Loucy (cell line): ENCODE results near the gene KIF12.

Experiments used
- H2AFZ ChIP-seq: fragments of 200-600 bp; sonication (generic); 2 replicates; pipeline ENCODE4 v1.6.0; 2016; ENCODE audit warnings: antibody characterized with exemption, mild to moderate bottlenecking, low read length, moderate library complexity
- H3F3A ChIP-seq: fragments of 200-600 bp; 2 replicates; pipeline ENCODE4 v1.6.0; 2016; ENCODE audit warnings: antibody characterized with exemption, low read depth, mild to moderate bottlenecking
- H3K27me3 ChIP-seq: fragments of 200-600 bp; sonication (generic); 2 replicates; pipeline ENCODE4 v1.6.1; 2014; ENCODE audit warnings: low read length, mild to moderate bottlenecking; ENCODE audit not compliant: insufficient read depth, poor library complexity, severe bottlenecking
- H3K36me3 ChIP-seq: fragments of 200-600 bp; sonication (generic); 2 replicates; pipeline ENCODE4 v1.6.1; 2016; ENCODE audit warnings: low read length; ENCODE audit not compliant: insufficient read depth
- H3K4me1 ChIP-seq: fragments of 200-600 bp; sonication (generic); 2 replicates; pipeline ENCODE4 v1.5.1; 2014; ENCODE audit warnings: low read length, mild to moderate bottlenecking; ENCODE audit not compliant: insufficient read depth, poor library complexity, severe bottlenecking
- H3K4me2 ChIP-seq: fragments of 200-600 bp; sonication (generic); 2 replicates; pipeline ENCODE4 v1.6.0; 2014; ENCODE audit warnings: antibody characterized with exemption, low read length, low read depth, mild to moderate bottlenecking; ENCODE audit not compliant: poor library complexity, severe bottlenecking
- H3K4me3 ChIP-seq: fragments of 200-600 bp; sonication (generic); 2 replicates; pipeline ENCODE4 v1.5.1; 2014; ENCODE audit warnings: low read length, mild to moderate bottlenecking, mixed read lengths; ENCODE audit not compliant: poor library complexity, severe bottlenecking
- H3K79me2 ChIP-seq: fragments of 200-600 bp; sonication (generic); 2 replicates; pipeline ENCODE4 v1.6.1; 2014; ENCODE audit warnings: low read length; ENCODE audit not compliant: insufficient read depth
- H3K9ac ChIP-seq: fragments of 200-600 bp; sonication (generic); 2 replicates; pipeline ENCODE4 v1.6.0; 2014; ENCODE audit warnings: mild to moderate bottlenecking, low read depth, low read length, moderate library complexity; ENCODE audit not compliant: poor library complexity, severe bottlenecking
- H3K9me2 ChIP-seq: fragments of 200-600 bp; sonication (generic); replicated peaks from 2 replicates; pipeline ENCODE4 v1.6.1; 2016; ENCODE audit warnings: low read depth, low read length, mixed read lengths
- H3K9me3 ChIP-seq: fragments of 200-600 bp; sonication (generic); 2 replicates; pipeline ENCODE4 v1.6.1; 2014; ENCODE audit warnings: mild to moderate bottlenecking, antibody characterized with exemption, low read length, low read depth; ENCODE audit not compliant: insufficient read depth
- H4K20me1 ChIP-seq: fragments of 200-600 bp; sonication (generic); 2 replicates; pipeline ENCODE4 v1.6.0; 2014; ENCODE audit warnings: antibody characterized with exemption, low read length, mild to moderate bottlenecking; ENCODE audit not compliant: insufficient read depth, poor library complexity, severe bottlenecking
- CTCF ChIP-seq: fragments of 200-600 bp; sonication (generic); conservative IDR thresholded peaks from 2 replicates; pipeline ENCODE4 v1.5.1; 2014; ENCODE audit warnings: mild to moderate bottlenecking, antibody characterized with exemption, low read length
- EZH2phosphoT487 ChIP-seq: fragments of 200-600 bp; IDR thresholded peaks from 2 replicates; pipeline ENCODE4 v1.6.1; 2018; ENCODE audit warnings: antibody characterized with exemption, mild to moderate bottlenecking, moderate library complexity, borderline replicate concordance

Gene KIF12

GRCh38 chr9:114141553-114142402, 42.7 kb upstream of the KIF12 start:
- Histone ChIP-seq H3K9me2 (no peaks in the 10 kb centered on the region), H3K9ac (no peak overlapping the region), H3K4me1 (no peaks in the 10 kb centered on the region), H3K4me2 (no peak overlapping the region), H2AFZ (no peak overlapping the region), H3F3A (no peaks in the 10 kb centered on the region), H4K20me1 (no peaks in the 10 kb centered on the region), H3K79me2 (no peaks in the 10 kb centered on the region), H3K27me3 (peaks cover 3% of the 10 kb centered on the region), H3K36me3 (no peaks in the 10 kb centered on the region), H3K4me3 (no peak overlapping the region), H3K9me3 (no peaks in the 10 kb centered on the region)
- TF ChIP-seq EZH2phosphoT487, result no peak
- TF ChIP-seq CTCF, result no peak

- Histone ChIP-seq H3K4me1 (no peaks in the 10 kb centered on the region), H2AFZ (no peak overlapping the region), H3K9me3 (no peaks in the 10 kb centered on the region), H4K20me1 (no peaks in the 10 kb centered on the region), H3K4me3 (no peak overlapping the region), H3F3A (no peaks in the 10 kb centered on the region), H3K36me3 (no peaks in the 10 kb centered on the region), H3K27me3 (peaks cover 3% of the 10 kb centered on the region), H3K79me2 (no peaks in the 10 kb centered on the region), H3K9me2 (no peaks in the 10 kb centered on the region), H3K4me2 (no peak overlapping the region), H3K9ac (no peak overlapping the region)
- TF ChIP-seq CTCF (no peak), EZH2phosphoT487 (no peak)
Measured at GRCh38 chr9:114140850-114141249, 41.8 kb upstream of the KIF12 start.

DNA sequence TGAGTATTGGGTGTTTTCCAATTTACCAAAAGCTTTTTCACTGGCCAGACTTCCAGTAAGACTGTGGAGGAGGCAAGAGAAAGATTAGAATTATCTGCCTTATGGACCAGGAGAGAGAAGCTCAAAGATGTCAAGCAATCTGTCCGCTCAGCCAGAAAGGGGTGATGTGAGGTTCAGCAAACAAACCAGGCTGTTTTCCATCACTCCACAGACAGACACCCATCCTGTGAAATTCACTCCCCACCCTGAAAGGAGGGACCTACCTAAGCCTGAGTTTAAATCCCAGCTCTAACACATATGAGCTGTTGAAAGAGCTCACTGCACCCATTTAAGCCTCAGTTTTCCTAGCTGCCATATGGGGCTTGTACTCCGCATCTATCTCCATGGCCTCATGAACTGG, 41.3 kb upstream of the KIF12 start:
- no peak for TF ChIP-seq EZH2phosphoT487
- no peak for TF ChIP-seq CTCF
- no peaks in the 10 kb centered on the region for H3K9me2 ChIP-seq
- no peak overlapping the region for H3K9ac ChIP-seq
- no peaks in the 10 kb centered on the region for H3K9me3 ChIP-seq
- no peaks in the 10 kb centered on the region for H4K20me1 ChIP-seq
- H3F3A ChIP-seq, result no peaks in the 10 kb centered on the region
- H3K4me2 ChIP-seq, result no peak overlapping the region
- H3K4me3 ChIP-seq, result no peak overlapping the region
- H3K27me3 ChIP-seq, result peaks cover 3% of the 10 kb centered on the region
- no peaks in the 10 kb centered on the region for H3K36me3 ChIP-seq
- no peaks in the 10 kb centered on the region for H3K79me2 ChIP-seq
- H3K4me1 ChIP-seq, result no peaks in the 10 kb centered on the region
- no peak overlapping the region for H2AFZ ChIP-seq
